Peyer's patch (tissue), 4 donors: ENCODE results near the gene IL17A.

ENCODE experiments used
- CTCF ChIP-seq, 6 experiments: fragments of 450-650 bp in 4 of 6; fragments of 200-600 bp in 2 of 6; sonication (generic) in 1 of 6; IDR thresholded peaks; one replicate each; pipeline ENCODE4 v1.5.1; 2017 to 2019; ENCODE audit warnings: antibody characterized with exemption in 6 of 6, mild to moderate bottlenecking in 3 of 6, moderate library complexity in 1 of 6
- POLR2A ChIP-seq, 2 donors: fragments of 450-650 bp; IDR thresholded peaks; one replicate each; pipeline ENCODE4 v1.5.1; 2017; ENCODE audit warnings: antibody characterized with exemption in 2 of 2, mild to moderate bottlenecking in 2 of 2, moderate library complexity in 2 of 2

GRCh38 chr6:52152711-52153160 lies 33.4 kb upstream of the IL17A start:
- no peak for TF ChIP-seq CTCF (IDR thresholded peaks at IDR 0.05)
- no peak for TF ChIP-seq POLR2A (IDR thresholded peaks at IDR 0.05)
